GM21825 (cell line): ENCODE data around the gene CFAP58.

Experiments used
- ATAC-seq: cut with Tn5 transposase; IDR thresholded peaks from one replicate; pipeline ENCODE4 v1.9.1; 2021; ENCODE audit warnings: mild to moderate bottlenecking, moderate library complexity; ENCODE audit not compliant: unreplicated experiment

Gene CFAP58, protein sequence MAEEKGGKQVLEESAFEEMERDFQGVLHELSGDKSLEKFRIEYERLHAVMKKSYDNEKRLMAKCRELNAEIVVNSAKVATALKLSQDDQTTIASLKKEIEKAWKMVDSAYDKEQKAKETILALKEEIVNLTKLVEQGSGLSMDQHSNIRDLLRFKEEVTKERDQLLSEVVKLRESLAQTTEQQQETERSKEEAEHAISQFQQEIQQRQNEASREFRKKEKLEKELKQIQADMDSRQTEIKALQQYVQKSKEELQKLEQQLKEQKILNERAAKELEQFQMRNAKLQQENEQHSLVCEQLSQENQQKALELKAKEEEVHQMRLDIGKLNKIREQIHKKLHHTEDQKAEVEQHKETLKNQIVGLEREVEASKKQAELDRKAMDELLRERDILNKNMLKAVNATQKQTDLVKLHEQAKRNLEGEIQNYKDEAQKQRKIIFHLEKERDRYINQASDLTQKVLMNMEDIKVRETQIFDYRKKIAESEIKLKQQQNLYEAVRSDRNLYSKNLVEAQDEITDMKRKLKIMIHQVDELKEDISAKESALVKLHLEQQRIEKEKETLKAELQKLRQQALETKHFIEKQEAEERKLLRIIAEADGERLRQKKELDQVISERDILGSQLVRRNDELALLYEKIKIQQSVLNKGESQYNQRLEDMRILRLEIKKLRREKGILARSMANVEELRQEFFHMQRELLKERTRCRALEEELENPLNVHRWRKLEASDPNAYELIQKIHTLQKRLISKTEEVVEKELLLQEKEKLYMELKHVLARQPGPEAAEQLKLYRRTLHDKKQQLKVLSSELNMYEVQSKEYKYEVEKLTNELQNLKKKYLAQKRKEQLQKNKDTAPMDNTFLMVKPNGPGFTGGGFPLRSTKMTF

DNA sequence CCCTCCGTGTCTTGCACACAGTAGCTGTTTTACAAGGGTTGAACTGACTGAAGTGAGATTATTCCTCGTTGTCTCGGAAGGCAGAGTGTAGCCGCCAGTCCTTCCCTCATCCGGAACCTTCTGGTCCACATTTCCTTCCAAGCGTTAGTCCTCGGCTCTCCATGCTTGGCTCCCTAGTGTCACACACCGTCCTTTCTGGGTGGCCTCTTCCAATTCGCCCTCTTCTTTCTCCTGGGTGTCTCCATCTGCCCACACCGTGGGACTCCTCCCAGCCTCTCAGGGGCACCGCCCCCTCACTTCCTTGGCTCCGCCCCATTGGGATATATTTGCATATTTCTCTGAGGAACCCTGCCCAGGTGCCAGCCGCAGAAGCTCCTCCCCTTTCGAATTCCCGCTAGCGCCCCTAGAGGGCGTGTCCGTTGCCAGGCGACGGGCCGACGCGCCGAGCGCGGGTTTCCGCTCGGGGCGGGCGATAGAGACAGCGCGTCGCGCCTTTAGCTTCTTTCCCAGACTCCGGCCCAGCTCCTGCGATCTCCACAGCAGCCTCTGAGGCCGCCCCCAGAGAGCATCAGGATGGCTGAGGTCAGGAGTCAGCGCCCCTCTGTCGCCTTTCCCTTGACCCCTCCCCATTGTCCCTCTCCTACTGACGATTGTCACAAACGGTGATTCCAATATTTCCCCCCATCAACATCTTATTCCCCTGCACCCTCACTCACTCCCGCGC, at the start of gene CFAP58:
TSS of gene CFAP58 (plus strand) at position 509 of the 724 bp plus-strand sequence. CDS start at position 574, 65 bp downstream.
- ATAC-seq = peak; percentile 62

DNA sequence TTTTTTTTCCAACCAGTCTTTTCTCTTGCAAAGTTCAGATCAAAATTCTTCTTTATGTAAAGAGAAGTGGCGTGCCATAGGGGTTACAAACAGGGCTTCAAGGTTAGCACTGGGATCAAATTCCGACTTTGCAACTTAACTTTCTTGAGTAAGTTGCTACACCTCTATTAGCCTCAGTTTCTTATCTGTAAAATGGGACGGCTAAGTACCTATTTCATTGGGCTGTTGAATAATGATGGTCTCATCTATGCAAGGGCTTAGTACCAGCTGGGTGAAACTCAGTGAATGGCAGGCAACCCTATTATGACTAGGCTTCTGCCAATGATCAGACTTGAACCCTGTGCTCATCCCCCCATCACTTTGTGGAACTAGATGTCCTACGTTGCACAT, 49.3 kb upstream of the CFAP58 start:
- no peak for ATAC-seq

DNA sequence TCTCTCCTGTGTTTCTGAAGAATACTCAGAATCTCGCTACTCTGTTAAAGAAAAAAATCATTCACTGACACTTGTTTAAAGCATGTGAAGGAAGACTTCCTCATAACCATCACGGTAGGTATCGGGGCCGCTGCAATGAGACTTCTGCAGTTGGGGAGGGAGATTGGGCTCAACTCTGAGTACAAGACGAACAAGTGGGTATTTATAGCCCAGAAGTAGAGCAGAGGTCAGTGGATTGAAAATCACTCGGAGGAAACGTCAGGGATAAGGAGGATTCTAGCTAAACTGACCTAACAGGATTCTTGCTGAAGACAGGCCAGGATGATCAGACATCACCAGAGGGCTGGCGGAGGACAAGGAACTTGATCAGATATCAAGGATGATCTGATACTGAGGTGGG, 48.7 kb upstream of the CFAP58 start:
- no peak for ATAC-seq

DNA sequence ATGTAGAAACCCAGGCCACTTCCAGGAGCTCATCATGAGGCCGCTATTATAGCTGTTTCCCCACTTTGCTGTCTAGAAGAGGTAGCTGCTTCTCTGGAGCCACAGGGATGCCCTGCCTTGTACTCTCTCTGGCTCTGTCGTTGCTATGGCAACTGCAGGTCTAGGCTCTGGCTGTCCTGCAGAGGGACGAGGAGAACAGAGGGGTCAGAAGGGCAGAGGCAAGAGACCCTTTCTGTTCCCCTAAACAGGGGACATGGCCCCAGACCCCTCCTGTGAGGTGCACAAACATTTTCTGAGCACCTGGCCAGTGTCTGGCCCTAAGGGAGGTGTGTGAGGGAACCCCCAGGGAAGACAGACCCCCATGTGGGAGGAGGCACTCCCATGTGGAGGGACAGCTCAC, 46.7 kb upstream of the CFAP58 start:
- no peak for ATAC-seq

DNA sequence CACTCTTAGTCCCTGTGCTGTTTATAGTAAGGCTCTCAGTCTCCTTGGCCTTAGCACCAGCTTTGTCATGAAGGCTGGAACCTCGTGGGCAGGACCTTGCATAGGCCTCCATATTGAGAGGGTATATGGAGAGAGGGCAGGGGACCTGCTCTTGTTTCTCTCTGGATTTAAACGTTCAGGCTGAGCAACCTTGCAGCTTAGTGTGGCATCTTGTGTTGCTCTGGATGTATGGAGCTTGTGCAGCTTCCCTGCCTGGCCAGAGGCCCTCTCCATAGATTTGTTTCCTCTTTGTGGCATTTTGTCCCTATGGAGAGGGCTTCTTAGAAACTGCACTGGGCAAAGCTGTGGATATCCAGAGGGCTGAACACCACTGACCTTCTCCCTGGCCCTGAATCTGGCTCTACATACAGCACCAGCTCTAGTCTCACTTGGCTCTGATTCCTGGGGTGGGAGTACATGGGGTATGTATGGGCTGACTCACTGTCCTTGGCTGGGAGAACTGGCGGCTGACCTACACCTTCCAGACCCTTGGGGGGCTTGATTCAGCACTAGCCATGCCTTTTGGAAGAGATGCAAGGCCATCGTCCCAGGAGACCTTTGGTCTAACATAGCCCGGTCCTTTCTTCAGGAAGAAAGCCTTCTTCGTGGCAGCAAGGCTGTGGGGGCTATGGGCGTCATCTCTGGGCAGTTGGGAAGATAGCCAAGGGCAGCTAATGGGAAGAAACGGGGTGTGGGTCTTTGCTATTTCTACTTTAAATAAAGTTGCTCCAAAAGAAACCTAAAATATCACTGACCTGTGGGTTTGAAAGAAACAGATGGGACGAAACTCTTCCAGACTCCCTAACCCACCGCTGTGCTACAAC, 45.8 kb upstream of the CFAP58 start:
- no peak for ATAC-seq

DNA sequence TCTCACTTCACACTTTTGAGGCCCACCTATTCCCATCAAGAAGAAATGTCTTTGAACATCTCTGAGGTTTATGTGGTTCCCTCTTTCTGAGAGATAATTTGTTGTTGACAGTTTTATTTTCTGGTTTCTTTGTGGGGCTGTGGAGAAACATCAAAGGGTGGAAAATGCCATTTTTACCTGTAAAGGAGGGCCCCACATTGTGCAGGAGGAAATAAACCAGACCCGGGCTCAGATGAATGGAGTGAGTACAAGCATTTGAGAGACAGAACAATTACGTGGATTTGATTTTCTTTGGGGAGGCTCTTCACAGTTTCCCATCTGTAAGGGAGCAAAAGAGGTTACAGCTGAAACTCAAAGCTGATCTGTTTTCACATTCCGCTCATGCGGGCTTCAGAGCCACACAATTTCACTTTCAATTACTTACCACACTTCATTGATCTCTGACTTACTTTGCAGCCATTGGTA, 45.2 kb upstream of the CFAP58 start:
- peak; percentile 69 for ATAC-seq

DNA sequence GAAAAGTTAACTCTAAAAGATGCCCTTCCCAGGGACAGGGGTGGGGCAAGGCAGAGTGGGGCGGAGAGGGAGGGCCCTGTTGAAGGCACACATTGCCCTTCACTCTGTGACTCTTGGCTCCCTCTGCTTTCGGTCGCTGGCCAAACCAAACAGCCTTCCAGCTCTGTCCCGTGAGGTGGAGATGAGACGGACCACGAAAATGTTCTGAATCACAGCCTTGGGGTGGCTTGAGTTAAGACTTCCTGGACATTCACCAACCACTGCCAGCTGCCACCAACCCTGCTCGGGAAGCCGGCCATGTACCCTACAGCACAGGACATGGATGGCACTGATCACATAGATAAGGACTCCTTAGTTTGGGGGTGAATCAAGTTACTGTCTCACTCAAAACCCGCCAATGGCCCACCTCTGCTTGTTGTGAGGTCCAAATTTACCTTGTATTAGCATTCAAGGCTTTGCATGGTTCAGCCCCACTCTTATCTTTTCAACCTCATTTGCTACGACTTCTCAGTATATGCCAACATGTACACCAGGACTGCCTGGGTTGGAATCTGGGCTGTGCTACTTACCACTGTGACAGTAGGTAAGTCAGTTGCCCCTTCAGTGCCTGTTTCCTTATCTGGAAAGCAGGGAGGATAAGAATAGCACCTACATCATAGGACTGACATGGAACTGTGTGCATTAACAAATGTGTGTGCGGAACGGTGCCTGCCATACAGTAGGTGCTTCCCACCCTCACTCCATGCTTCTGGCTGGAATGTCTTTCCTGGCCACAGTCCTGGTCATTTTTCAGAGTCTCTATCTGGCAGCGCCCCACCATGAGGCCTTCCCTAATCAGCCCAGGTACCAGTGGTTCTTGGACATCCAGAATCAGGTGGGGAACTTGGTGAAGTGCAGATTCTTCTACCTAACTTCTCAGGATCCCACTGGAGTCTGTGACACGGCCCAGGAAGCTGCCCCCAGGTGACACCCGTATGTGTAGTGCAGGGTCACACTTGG, 43.4 kb upstream of the CFAP58 start:
- no peak for ATAC-seq

DNA sequence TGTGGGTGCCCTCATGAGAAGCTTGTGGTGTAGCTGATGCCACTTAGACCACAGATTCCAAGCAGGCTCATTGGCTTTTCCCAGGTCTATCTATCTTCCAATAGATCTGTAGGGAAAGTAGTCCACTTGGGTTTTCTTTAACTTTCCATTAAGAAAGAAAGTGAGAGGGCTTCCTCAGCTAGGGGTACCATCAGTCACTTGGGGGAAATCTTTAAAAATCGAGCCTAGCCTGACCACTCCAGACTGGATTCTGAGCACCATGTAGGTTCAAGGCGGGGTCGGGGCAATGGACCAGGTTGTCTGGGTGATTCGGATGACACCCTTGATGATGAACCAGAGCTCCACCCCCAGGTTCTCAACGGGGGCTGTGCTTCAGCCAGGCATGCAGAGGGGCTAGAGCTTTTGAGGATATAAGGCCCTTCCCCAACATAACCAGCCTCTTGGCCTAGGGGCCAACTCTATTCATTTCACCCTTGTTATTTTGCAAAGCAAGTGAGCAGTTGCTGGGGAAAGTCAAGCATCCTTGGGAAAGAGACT, 42.4 kb upstream of the CFAP58 start:
- no peak for ATAC-seq

DNA sequence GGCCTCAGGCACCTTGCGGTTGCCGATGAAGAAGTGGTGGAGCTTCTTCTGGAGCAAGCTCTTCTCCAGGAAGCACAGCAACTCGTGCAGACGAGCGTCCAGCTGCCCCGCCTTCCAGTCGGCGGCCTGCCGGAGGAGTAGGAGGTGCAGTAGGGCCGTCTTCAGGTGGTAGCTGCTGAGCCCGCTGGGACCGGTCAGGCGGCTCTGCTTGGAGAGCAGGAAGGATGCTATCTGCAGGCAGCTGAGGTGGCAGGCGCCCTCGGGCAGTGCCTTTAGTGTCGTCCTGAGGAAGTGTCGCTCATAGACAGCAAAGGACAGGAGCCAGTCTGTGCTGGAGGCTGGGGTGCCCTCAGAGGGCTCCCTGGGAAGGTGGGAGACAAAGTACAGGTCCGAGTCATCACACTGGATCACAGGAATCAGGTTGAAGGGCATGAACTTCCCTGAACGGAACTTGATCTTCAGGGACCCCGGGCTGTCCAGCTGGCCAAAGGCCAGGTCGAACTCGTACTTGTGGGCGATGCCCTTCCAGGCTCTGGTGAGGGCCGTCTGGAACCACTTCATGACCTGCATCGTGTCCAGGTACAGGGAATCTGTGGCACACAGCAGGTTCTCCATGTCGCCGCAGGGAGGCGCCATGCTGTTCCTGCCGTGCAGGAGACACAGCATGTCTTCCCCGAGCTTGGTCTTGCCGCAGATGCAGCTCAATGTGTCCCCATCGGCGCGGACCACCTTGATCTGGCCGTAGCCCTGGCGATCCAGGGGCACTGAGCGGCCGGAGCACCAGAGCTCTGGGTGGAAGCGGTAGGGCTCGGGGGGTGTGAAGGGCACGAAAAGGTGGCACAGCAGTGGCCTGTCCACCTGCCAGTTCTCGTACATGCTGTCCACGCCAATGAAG, 38.8 kb upstream of the CFAP58 start:
- ATAC-seq = no peak

DNA sequence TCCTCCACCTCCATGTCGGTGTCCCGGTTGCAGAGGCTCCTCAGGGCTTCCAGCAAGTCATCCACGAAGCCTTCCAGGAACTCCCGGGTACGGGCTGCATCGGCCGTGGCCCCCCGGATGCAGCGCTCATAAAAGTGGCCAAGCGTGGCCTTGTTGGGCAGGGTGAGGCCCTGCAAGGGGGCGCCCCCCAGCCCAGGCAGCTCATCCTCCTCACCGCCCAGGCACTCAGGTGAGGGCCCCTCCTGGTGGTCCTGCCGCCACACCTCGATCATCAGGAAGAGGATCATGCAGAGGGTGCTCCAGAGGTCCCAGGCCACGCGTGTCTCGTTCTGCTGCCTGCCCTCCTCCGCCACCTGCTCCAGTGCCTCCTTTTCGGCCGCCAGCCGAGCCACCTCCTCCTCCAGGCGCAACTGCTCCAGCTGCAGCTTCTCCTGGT, 38.1 kb upstream of the CFAP58 start:
- no peak for ATAC-seq

DNA sequence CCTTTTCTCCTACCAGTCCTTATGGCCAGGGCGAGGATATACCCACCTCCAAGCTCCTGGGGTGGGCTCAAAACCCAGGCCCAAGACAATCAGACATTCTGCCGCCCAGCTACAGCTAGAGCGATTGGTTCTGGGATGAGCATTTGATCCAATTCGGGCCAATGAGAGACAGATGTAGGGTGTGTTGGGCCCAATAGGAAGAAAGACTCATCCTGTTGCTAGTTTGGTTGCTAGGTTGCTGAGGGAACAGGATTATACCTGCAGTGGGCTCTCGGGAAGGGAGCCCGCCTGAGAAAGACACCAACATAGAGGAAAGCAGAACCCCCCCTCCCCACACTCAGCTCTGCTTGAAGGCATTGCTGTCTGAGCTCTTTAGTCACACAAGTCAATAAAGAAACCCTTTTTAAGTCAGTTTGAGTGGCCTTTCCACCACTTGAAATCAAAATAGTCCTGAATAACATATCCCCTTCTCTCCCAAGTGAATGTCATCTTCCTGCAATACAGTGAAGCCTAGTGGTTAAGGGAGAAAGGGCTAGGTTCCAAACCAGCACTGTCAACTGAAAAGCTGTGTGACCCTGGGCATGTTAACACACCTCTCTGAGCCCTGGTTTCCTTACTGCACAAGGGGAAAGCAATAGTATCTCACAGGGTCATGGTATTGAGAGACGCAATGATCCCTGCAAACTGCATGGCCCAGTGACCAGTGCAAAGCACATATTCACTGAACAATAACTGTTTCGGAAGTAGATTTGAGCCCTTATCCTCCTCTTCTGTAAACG, 37.1 kb upstream of the CFAP58 start:
- no peak for ATAC-seq

DNA sequence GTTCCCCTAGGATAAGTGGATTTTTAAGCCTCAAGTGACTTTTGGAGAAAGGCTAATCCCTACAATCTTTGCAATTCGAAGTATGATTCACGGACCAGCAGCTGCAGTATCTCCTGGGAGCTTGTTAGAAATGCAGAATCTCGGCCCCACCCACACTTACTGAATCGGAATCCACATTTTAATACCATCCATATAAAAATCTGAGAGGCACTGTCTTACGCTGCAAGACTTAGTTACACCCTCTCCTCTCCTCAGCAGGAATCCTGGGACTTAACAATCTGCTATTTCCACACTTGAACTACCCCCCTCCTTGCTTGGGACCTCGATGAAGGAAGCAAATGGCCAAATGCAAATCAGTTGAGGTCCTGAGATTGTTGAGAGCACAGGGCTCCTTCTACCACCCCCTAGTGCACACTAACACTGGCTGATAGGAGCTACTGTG, 36.3 kb upstream of the CFAP58 start:
- ATAC-seq = no peak

DNA sequence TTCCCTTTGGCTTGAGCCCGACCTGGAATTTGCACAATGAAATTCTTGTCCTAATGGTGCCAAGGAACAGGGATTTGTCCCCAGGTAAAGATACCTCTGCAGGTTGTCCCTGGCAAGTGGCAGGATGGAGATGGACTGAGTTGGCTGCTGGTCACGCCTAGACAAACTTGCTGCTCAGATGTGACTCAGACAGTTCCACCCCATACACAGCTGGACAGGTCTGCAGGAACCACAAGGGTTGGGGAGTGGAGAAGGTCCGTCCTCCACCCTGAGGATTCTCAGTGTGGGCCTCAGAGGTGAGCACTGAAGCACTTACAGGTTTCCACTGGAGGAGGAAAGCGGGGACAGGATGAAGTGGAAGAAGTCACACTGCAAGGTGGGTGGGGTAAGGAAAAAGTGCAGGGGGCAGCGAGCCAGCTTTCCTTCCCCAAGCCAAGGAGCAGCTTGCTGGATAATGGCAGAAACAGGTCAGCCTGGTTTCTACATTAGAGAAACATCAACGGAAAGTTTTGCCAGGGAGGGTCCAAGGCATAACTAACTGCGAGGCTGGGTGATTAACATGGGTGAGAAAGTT, 35.8 kb upstream of the CFAP58 start:
- no peak for ATAC-seq

DNA sequence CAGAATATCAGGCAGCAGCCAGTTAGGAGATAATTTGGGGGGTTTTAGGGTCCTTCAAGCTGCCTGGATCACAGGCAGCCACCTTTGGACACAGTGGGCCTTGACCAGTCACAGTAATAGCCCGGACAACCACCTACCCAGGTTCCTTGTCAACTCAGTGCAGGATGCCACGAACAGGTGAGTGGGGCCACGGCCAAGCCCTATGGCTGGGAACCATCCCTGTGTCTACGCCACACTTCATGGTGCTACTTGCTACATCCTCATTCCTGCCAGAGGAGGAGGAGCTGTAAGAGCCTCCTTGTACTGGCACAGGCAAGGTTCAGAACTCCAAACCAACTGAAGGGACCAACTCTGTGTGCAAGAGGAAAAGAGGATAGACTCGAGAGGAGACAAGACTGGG, 35.3 kb upstream of the CFAP58 start:
- ATAC-seq = no peak

DNA sequence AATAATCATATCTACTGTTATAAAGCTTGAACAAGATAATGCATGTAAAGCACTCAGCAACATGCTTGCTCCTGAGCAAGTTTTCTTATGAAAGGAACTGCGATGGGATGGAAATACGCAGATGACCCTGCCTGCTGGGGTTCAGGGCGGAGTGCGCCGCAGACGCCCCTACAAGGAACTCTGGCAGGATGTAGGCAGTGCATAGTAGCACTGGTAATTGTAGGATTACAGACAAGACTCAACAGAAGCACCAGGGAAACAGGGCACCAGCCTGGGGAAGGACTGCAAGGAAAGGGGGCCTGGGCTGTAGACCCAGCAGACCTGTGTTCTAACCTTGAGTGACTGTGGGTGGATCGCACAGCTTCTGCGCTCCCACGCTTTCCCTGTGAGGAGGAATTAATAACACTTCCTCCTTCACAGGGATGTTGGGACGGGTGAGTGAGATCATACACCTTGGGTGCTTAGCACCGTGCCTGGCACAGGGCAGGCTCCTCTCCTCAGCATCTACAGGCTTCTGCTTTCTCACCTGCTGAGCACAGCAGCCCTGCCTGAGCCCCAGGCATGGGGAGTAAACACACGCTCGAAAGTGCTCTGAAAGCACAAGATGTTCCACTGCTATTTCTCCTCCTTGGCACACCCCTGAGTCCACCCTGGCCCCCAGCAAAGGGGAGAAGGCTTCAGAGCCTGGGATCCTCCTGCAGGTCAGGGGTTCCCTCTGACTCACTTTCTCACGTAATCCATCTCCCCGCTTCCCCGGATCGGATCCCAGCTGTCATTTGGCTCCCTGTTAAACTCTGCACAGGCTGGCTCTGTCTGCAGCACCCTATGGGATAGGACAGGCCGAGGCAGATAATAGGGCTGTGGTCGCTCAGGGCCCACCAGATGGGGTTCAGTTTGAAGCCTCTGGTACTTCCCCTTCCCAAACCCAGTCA, 34.6 kb upstream of the CFAP58 start:
- no peak for ATAC-seq

DNA sequence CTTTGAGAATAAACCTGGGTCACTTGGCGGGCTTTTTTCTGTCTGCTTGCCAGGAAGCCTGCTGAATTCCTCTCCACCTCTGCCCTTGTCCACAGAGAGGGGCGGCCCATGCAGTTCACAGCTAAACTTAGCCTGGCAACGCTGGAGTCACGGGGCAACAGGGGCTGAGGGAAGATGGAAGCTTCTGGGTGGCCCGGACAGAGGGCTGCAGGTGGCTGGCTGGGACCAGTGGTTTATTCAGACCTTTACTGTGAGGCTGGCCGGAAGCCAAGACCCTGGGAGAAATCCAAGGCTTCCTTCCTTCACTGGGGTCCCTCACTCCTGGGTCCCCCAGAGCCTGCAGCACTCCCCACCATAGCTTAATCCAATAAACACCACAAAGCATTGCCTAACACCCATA, 32.4 kb upstream of the CFAP58 start:
- no peak for ATAC-seq
